Measurements from ENCODE around the gene CCDC195.
"Not testable (repeated sequence)": the region's sequence is repeated elsewhere in the genome, so short reads cannot be mapped to it uniquely, and the experiment has no call there.

CCDC195 gene

DNA sequence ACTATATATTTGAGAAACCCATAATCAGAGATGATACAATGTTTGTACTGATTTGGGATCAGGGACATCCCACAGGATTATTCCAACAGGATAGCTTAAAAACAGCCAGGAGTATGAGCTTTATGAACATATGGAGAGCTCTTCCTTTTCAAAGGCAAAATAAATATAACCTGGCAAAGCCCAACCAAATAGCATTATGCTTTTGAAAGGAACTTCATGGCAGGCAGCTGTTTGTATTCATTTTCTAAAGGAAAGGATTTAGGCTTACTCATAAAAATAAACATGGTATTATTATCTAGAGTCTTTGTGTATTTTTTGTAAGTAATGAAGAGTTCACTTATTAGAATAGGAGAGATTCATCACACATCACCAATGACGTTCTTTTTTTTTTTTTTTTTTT is 44.4 kb downstream of the CCDC195 start:
- DNase-seq (ENCODE audit: low read depth) = no peak
- TF ChIP-seq, protein P1, sequence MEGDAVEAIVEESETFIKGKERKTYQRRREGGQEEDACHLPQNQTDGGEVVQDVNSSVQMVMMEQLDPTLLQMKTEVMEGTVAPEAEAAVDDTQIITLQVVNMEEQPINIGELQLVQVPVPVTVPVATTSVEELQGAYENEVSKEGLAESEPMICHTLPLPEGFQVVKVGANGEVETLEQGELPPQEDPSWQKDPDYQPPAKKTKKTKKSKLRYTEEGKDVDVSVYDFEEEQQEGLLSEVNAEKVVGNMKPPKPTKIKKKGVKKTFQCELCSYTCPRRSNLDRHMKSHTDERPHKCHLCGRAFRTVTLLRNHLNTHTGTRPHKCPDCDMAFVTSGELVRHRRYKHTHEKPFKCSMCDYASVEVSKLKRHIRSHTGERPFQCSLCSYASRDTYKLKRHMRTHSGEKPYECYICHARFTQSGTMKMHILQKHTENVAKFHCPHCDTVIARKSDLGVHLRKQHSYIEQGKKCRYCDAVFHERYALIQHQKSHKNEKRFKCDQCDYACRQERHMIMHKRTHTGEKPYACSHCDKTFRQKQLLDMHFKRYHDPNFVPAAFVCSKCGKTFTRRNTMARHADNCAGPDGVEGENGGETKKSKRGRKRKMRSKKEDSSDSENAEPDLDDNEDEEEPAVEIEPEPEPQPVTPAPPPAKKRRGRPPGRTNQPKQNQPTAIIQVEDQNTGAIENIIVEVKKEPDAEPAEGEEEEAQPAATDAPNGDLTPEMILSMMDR (IDR thresholded peaks at IDR 0.05; ENCODE audit: insufficient read depth, low read depth, low read length, missing control alignments) = no peak
- no peak overlapping the region for H3K4me3 ChIP-seq (ENCODE audit: low read depth, low read length)

DNA sequence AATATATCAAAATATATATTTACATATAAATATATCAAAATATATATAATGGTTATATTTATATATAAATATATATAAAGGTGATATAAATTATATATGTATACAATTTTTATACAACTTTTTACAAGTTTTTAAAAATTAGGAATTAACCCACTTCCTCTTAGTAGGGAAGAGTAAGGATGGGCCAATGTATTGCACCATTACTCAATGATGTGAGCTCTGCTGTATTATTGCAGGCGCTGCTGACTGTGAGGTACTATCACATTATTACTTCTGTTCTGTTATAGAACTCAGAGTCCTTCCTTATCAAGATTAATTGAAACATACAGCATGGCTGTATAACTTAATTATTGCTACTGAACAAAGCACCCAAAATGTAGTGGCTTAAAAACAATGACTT is 46.0 kb downstream of the CCDC195 start:
- H3K4me3 ChIP-seq (ENCODE audit: low read depth, low read length) = no peak overlapping the region
- TF ChIP-seq, protein P1 (IDR thresholded peaks at IDR 0.05; ENCODE audit: insufficient read depth, low read depth, low read length, missing control alignments) = no peak
- DNase-seq (ENCODE audit: low read depth) = no peak

DNA sequence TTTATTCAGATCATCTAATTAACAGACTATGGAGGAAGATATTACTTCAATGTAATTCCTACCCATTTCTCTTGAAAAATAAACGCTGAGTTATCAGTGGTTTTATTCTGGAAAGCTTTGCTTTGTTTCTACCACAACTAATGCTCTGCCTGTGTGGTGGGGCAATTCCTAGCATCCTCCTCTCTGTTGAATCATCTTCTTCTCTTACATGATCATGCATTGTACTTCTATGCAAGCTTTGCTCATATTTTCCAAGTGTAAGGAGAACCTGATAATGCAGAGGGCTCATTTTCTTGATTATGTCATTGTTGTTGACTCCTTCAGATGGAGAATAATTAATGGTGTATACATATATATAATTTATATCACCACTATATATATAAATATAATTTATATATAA is 46.7 kb downstream of the CCDC195 start:
- TF ChIP-seq, protein P1 (IDR thresholded peaks at IDR 0.05; ENCODE audit: insufficient read depth, low read depth, low read length, missing control alignments) = no peak
- no peak for DNase-seq (ENCODE audit: low read depth)
- H3K4me3 ChIP-seq (ENCODE audit: low read depth, low read length) = no peak overlapping the region

DNA sequence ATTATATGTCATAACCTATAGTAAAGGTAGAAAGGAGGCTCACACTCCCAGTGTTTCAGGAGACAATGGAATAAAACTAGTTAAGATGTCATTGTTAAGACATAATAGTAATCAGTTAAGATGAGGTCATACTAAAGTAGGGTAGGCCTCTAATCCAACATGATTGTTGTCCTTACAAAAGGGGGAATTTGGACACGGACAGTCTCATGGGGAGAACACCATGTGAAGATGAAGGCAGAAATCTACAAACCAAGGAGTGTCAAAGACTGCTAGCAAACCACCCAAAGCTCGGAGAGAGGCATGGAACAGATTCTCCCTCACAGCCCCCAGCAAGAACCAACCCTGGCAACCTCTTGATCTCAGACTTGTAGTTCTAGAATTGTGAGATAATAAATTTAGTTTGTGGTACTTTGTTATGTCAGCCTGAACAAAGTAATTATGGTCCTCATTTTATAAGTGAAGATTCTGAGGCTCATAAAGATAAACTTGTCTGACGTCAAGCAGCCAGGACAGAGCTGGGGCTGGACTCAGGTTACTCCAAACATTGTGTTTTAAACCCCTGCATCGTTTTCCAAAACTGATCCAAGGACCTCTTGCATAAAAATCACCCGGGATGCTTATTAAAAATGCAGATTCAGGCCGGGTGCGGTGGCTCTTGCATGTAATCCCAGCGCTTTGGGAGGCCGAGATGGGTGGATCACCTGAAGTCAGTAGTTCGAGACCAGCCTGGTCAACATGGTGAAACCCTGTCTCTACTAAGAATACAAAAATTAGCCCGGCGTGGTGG is 47.8 kb downstream of the CCDC195 start:
- no peak overlapping the region for H3K4me3 ChIP-seq (ENCODE audit: low read depth, low read length)

DNA sequence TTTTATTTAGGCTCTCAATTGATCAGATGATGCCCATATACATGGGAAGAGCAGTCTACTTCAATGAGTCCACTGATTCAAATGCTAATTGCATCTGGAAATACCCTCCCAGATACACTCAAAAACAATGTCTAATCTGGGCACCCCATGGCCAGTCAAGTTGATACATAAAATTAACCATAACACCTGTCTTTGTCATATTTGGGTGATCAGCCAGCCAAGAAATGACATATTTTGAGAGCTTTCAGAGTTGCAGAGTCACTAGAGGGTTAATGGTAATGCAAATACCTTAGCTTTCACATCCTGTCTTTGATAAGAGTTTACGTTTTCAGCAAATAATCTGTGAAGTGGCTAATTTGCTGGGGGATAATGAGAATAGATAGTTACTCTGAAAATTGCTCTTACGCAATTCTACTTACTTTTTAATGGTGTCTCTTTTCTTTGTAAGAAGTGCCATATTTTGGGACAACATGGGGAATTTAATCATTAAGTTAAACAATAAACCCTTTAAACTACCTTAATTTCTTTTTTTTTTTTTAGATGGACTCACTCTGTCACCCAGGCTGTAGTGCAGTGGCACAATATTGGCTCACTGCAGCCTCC is 49.1 kb downstream of the CCDC195 start:
- no peak overlapping the region for H3K4me3 ChIP-seq (ENCODE audit: low read depth, low read length)

More for the DNA sequence above, 47.8 kb downstream of the CCDC195 start:
- no peak for DNase-seq (ENCODE audit: low read depth)
- TF ChIP-seq, protein P1 (IDR thresholded peaks at IDR 0.05; ENCODE audit: insufficient read depth, low read depth, low read length, missing control alignments) = no peak

DNA sequence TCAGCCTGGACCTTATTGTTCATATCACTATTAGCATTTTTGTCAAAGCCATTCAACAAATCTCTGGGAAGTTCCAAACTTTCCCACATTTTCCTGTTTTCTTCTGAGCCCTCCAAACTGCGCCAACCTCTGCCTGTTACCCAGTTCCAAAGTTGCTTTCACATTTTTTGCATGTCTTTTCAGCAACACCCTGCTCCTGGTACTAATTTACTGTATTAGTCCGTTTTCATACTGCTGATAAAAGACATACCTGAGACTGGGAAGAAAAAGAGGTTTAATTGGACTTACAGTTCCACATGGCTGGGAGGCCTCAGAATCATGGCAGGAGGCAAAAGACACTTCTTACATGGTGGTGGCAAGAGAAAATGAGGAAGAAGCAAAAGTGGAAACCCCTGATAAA is 52.8 kb downstream of the CCDC195 start:
- not testable (repeated sequence) for H3K4me3 ChIP-seq (ENCODE audit: low read depth, low read length); DNase-seq (ENCODE audit: low read depth)

More for the DNA sequence above, 49.1 kb downstream of the CCDC195 start:
- peak; percentile 89 for DNase-seq (ENCODE audit: low read depth)
- TF ChIP-seq, protein P1 (IDR thresholded peaks at IDR 0.05; ENCODE audit: insufficient read depth, low read depth, low read length, missing control alignments) = no peak

DNA sequence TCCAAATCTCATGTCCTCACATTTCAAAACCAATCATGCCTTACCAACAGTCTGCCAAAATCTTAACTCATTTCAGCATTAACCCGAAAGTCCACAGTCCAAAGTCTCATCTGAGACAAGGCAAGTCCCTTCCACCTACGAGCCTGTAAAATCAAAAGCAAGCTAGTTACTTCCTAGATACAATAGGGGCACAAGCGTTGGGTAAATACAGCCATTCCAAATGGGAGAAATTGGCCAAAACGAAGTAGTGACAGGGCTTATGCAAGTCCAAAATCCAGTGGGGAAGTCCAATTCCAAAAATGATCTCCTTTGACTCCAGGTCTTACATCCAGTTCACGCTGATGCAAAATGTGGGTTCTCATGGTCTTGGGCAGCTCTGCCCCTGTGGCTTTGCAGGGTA is 54.5 kb downstream of the CCDC195 start:
- not testable (repeated sequence) for H3K4me3 ChIP-seq (ENCODE audit: low read depth, low read length); DNase-seq (ENCODE audit: low read depth)

DNA sequence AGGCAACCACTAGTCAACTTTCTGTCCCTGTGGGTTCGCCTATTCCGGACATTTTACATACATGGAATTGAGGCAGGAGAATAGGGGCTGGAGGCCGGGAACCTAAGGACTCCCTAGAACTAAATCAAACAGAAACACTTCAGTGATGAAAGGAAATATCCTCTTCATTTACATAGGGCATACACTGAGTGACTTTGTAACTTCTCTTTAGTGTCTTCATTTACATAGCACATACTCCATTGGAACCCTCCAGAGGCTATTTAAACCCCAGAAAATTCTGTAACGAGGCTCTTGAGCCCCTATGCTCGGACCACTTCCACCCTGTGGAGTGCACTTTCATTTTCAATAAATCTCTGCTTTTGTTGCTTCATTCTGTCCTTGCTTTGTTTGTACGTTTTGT is 56.5 kb downstream of the CCDC195 start:
- no peak for DNase-seq (ENCODE audit: low read depth)
- no peak overlapping the region for H3K4me3 ChIP-seq (ENCODE audit: low read depth, low read length)
- TF ChIP-seq, protein P1 (IDR thresholded peaks at IDR 0.05; ENCODE audit: insufficient read depth, low read depth, low read length, missing control alignments) = no peak
